ENCODE results near the gene BLOC1S6. TPM values are rescaled to one million over a fixed set of nuclear protein-coding genes. Genes with fewer than 3 reads are reported as not detected.

The BLOC1S6 gene
- total RNA-seq, 1 donor from 2014 or later = 44.3 TPM

DNA sequence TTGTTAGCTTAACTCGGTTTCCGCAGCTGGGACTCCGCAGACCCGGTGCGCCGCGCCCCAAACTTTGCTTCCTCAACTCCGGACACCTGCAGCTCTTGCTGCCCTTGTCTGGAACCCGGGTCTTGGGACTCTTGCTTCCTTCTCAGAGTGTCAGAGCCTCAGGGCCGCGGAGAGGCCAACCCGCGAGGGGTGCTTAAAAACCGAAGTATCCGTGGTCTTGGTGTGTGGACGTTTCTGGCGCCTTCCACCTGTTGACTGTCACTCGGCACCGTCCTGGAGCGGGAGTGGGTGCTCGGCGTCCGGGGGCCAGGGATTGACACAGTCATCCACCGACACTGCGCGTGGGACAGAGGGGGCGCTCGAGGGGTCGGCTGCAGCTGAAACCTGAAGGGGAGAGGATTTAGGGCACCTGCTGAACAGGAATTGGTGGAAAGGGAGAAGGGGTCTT, 48.0 kb downstream of the BLOC1S6 start:
- peak overlapping the region; percentile 74 for H3K4me3 Mint-ChIP-seq
- TF ChIP-seq, protein P1, sequence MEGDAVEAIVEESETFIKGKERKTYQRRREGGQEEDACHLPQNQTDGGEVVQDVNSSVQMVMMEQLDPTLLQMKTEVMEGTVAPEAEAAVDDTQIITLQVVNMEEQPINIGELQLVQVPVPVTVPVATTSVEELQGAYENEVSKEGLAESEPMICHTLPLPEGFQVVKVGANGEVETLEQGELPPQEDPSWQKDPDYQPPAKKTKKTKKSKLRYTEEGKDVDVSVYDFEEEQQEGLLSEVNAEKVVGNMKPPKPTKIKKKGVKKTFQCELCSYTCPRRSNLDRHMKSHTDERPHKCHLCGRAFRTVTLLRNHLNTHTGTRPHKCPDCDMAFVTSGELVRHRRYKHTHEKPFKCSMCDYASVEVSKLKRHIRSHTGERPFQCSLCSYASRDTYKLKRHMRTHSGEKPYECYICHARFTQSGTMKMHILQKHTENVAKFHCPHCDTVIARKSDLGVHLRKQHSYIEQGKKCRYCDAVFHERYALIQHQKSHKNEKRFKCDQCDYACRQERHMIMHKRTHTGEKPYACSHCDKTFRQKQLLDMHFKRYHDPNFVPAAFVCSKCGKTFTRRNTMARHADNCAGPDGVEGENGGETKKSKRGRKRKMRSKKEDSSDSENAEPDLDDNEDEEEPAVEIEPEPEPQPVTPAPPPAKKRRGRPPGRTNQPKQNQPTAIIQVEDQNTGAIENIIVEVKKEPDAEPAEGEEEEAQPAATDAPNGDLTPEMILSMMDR (IDR thresholded peaks at IDR 0.05; ENCODE audit: unreplicated experiment) = no peak
- H3K27ac Mint-ChIP-seq = no peak overlapping the region
- H3K36me3 Mint-ChIP-seq = no peaks in the 10 kb centered on the region
- DNase-seq (ENCODE audit: low spot score in 2 of 2, unreplicated experiment in 2 of 2) = peak in 1 of 2 experiments; percentile 64
- H3K27me3 Mint-ChIP-seq (ENCODE audit: low read depth) = peaks cover 77% of the 10 kb centered on the region
- no peaks in the 10 kb centered on the region for H3K9me3 Mint-ChIP-seq
- H3K4me1 Mint-ChIP-seq = peaks cover 12% of the 10 kb centered on the region

DNA sequence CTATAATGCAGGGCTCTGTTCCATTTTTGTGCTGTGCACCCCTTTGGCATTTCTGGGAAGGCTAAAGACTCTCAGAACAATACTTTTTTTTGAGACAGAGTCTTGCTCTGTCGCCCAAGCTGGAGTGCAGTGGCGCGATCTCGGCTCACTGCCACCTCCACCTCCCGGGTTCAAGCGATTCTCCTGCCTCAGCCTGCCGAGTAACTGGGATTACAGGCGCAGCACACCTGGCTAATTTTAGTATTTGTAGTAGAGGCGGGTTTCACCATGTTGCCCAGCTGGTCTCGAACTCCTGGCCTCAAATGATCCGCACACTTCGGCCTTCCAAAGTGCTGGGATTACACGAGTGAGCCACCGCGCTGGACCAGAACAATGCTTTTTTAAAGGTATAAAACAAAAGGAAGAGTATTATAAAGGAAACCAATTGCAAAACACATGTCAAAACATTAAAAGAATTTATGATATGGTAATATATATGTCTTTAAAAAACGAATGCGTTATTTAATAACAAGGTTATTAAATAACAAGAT, 48.6 kb downstream of the BLOC1S6 start:
- H3K36me3 Mint-ChIP-seq = no peaks in the 10 kb centered on the region
- H3K9me3 Mint-ChIP-seq = no peaks in the 10 kb centered on the region
- H3K4me3 Mint-ChIP-seq = peak overlapping the region; percentile 74
- no peak for DNase-seq (ENCODE audit: low spot score in 2 of 2, unreplicated experiment in 2 of 2)
- H3K4me1 Mint-ChIP-seq = peaks cover 12% of the 10 kb centered on the region
- no peak overlapping the region for H3K27ac Mint-ChIP-seq
- peaks cover 76% of the 10 kb centered on the region for H3K27me3 Mint-ChIP-seq (ENCODE audit: low read depth)
- TF ChIP-seq, protein P1 (IDR thresholded peaks at IDR 0.05; ENCODE audit: unreplicated experiment) = no peak

DNA sequence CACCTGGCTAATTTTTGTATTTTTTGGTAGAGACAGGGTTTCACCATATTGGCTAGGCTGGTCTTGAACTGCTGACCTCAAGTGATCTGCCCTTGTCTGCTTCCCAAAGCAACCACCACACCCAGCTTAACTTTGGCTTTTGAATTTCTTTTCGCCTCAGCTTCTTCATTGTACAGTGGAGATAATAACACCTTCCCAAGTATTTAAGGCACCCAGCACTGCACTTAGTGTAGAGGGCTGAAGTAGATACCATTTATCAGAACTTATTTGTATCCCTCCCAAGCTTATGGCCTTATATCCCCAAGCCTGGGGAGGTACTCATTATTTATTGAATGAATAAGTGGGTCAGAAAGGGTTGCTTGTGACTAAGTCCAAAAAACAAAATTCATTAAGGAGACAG, 50.0 kb downstream of the BLOC1S6 start:
- H3K4me1 Mint-ChIP-seq = peaks cover 12% of the 10 kb centered on the region
- peaks cover 76% of the 10 kb centered on the region for H3K27me3 Mint-ChIP-seq (ENCODE audit: low read depth)
- TF ChIP-seq, protein P1 (IDR thresholded peaks at IDR 0.05; ENCODE audit: unreplicated experiment) = no peak
- H3K4me3 Mint-ChIP-seq = peak overlapping the region; percentile 52
- no peak for DNase-seq (ENCODE audit: low spot score in 2 of 2, unreplicated experiment in 2 of 2)
- H3K9me3 Mint-ChIP-seq = no peaks in the 10 kb centered on the region
- H3K27ac Mint-ChIP-seq = peak overlapping the region; percentile 89
- H3K36me3 Mint-ChIP-seq = no peaks in the 10 kb centered on the region

DNA sequence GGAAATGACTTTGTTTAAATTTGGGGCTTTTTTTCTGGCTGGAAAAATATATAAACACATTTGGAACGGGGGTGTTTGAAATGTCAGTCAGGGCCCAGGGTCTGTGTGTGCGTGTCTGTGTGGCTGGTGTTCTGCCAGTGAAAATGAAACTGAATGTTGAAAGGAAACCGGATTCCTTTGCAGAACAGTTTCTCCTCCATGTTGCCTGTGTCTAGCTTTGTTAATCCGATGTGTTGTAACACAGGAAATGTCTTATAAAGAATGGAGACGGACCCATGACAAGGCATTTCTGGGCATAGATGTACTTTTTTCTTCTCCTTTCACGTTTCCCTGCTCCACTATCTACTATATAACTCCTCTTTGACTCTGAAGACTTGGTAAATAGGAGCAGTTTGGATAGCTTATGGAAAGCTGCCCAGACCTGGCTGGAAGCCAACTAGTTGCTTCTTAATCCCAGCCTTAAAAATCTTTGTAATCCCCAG, 50.4 kb downstream of the BLOC1S6 start:
- Mint-ChIP-seq H3K4me1 (peaks cover 12% of the 10 kb centered on the region), H3K27ac (peak overlapping the region; percentile 89), H3K9me3 (no peaks in the 10 kb centered on the region), H3K36me3 (no peaks in the 10 kb centered on the region), H3K4me3 (peak overlapping the region; percentile 52), H3K27me3 (ENCODE audit: low read depth) (peaks cover 74% of the 10 kb centered on the region)
- TF ChIP-seq, protein P1 (IDR thresholded peaks at IDR 0.05; ENCODE audit: unreplicated experiment) = no peak
- DNase-seq (ENCODE audit: low spot score in 2 of 2, unreplicated experiment in 2 of 2) = no peak

DNA sequence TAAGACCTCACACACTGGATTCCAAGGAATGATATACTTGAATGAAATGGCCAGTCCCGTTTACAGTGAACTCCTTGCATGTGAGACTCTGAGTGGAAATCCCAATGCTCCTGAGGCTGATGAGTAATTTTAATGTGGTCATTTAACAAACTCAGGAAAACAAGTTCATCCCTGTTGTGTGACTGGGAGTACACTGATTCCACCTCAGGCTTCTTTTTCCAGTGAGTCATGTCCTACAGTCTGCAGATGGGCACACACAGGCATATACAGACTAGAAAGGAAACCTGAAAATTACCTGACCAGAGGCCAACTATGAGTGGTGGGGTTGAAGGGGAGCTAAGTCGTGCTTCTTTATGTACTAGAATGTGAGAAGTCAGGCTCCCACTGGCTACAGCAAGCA, 53.4 kb downstream of the BLOC1S6 start:
- H3K27ac Mint-ChIP-seq = no peak overlapping the region
- peaks cover 51% of the 10 kb centered on the region for H3K27me3 Mint-ChIP-seq (ENCODE audit: low read depth)
- no peaks in the 10 kb centered on the region for H3K9me3 Mint-ChIP-seq
- peaks cover 13% of the 10 kb centered on the region for H3K4me1 Mint-ChIP-seq
- H3K4me3 Mint-ChIP-seq = no peak overlapping the region
- no peaks in the 10 kb centered on the region for H3K36me3 Mint-ChIP-seq
- no peak for DNase-seq (ENCODE audit: low spot score in 2 of 2, unreplicated experiment in 2 of 2)
- TF ChIP-seq, protein P1 (IDR thresholded peaks at IDR 0.05; ENCODE audit: unreplicated experiment) = no peak

All from mesothelial cell of epicardium (in vitro differentiated cells).